ENCODE measurements around the gene PAPOLA. TPM values are rescaled to one million over a fixed set of nuclear protein-coding genes. Genes with fewer than 3 reads are reported as not detected.

Gene PAPOLA
- total RNA-seq, 4 donors from 2014 or later: 171 to 234 (median 174) TPM

DNA sequence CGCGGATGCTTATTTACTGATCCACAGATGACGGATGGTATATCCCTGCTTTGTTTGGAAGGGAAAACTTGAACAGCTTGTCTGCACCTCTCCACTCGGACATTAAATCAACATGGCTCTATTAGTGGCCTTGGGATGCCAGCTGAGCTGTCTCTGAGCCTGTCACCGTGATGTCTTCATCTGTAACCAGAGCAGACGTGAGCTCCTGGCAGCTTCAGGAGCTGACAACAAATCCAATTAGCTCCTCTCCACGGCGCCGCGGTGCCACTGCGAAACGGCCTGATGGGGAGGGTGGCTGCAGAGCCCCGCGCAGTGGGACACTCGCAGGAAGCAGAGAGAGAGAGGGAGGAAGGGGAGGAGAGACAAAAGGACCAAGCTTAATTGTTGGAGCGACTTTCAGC lies 112.3 kb downstream of the PAPOLA start:
- H3K9me3 ChIP-seq: no peaks in the 10 kb centered on the region
- no peak for DNase-seq
- no peak overlapping the region for H3K4me3 ChIP-seq (replicated peaks in 1 of 3)
- 20 to 26% methylated on average over 12 to 16 of the region's 16 CpGs for WGBS, 2 donors
- H3K4me1 ChIP-seq: no peaks in the 10 kb centered on the region
- H3K27me3 ChIP-seq: no peaks in the 10 kb centered on the region
- H3K27ac ChIP-seq: no peak overlapping the region
- H3K36me3 ChIP-seq: no peaks in the 10 kb centered on the region
- intact Hi-C loops (cut with DNase I): no loop called here
- TF ChIP-seq, protein P1, sequence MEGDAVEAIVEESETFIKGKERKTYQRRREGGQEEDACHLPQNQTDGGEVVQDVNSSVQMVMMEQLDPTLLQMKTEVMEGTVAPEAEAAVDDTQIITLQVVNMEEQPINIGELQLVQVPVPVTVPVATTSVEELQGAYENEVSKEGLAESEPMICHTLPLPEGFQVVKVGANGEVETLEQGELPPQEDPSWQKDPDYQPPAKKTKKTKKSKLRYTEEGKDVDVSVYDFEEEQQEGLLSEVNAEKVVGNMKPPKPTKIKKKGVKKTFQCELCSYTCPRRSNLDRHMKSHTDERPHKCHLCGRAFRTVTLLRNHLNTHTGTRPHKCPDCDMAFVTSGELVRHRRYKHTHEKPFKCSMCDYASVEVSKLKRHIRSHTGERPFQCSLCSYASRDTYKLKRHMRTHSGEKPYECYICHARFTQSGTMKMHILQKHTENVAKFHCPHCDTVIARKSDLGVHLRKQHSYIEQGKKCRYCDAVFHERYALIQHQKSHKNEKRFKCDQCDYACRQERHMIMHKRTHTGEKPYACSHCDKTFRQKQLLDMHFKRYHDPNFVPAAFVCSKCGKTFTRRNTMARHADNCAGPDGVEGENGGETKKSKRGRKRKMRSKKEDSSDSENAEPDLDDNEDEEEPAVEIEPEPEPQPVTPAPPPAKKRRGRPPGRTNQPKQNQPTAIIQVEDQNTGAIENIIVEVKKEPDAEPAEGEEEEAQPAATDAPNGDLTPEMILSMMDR (IDR thresholded peaks at IDR 0.05): no peak
- TF ChIP-seq POLR2A (IDR thresholded peaks at IDR 0.05): no peak

- TF ChIP-seq, protein P1 (IDR thresholded peaks at IDR 0.05): no peak
- TF ChIP-seq POLR2A (IDR thresholded peaks at IDR 0.05): no peak
Observed at GRCh38 chr14:96616161-96616721, 114.1 kb downstream of the PAPOLA start.

More at GRCh38 chr14:96616161-96616721, 114.1 kb downstream of the PAPOLA start:
- Histone ChIP-seq H3K9me3 (no peaks in the 10 kb centered on the region), H3K4me3 (replicated peaks in 1 of 3) (no peak overlapping the region), H3K27me3 (no peaks in the 10 kb centered on the region), H3K36me3 (no peaks in the 10 kb centered on the region), H3K4me1 (no peaks in the 10 kb centered on the region), H3K27ac (no peak overlapping the region)
- intact Hi-C loops (cut with DNase I): no loop called here
- 66 to 75% methylated on average over 14 of the region's 14 CpGs for WGBS, 2 donors
- DNase-seq: no peak

Other genes with a start within 250 kb of the PAPOLA start
- gene BDKRB1, start 246.2 kb upstream of the PAPOLA start, total RNA-seq: 1 to 10 TPM in 1 of 4 donors, under 1 TPM in 2, not detected in 1; 0.78 to 1.0 (median 0.94) TPM
- 10 to 100 TPM; 28.4 to 55.1 (median 40.0) TPM for gene ATG2B, start 139.0 kb upstream of the PAPOLA start, total RNA-seq
- 10 to 100 TPM; 15.2 to 22.3 (median 19.7) TPM for gene GSKIP, start 138.9 kb upstream of the PAPOLA start, total RNA-seq
- 10 to 100 TPM in 2 of 4 donors, 1 to 10 TPM in 2; 2.4 to 15.6 (median 10.0) TPM for gene AK7, start 110.3 kb upstream of the PAPOLA start, total RNA-seq

Measured in thyroid gland (tissue), 4 donors.